Right kidney (tissue), 1 donor: Measurements from ENCODE around the gene ATP1A2.
"Not testable (repeated sequence)": the region's sequence is repeated elsewhere in the genome, so short reads cannot be mapped to it uniquely, and the experiment has no call there.

ENCODE experiments used
- DNase-seq: peaks from one replicate; pipeline ENCODE4 v3.0.0-alpha.2; 2016

Gene ATP1A2

GRCh38 chr1:160101037-160101716, 14.4 kb upstream of the ATP1A2 start:
- DNase-seq, result peak; percentile 80

DNA sequence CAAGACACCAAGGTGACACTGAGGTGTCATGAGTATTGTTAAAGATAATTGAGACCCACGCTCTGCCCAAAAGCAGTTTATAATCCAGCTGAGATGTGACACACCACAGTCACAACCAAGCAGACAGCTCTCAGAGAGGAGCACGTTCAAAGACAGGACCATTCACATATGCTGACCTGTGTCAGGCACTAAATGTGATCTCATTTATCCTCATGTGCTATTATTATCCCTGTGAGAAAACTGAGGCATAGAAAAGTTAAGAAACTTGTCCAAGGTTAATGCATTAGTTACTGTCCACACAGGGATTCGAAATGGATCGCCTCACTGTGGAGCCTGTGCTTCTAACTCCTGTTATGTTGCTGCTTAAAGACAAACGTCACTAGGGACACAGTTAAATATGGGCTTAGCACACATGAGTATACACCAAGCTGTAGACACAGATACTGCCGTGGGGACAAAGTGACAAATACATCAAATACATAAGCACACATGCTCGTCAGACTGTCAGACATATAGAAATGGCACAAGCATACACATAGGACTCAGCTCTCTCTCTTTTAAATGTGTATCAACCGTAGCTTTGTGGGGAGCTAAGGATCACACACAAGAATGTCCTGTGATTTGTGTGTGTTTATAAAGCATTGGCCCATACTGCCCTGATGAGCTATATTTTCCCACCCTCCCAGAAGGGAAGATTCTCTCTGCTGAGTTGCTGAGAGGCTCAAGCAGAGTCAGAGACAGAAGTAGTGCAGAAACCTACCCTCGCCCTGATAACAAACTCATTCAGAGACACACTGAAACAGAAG, 13.6 kb upstream of the ATP1A2 start:
- no peak for DNase-seq

DNA sequence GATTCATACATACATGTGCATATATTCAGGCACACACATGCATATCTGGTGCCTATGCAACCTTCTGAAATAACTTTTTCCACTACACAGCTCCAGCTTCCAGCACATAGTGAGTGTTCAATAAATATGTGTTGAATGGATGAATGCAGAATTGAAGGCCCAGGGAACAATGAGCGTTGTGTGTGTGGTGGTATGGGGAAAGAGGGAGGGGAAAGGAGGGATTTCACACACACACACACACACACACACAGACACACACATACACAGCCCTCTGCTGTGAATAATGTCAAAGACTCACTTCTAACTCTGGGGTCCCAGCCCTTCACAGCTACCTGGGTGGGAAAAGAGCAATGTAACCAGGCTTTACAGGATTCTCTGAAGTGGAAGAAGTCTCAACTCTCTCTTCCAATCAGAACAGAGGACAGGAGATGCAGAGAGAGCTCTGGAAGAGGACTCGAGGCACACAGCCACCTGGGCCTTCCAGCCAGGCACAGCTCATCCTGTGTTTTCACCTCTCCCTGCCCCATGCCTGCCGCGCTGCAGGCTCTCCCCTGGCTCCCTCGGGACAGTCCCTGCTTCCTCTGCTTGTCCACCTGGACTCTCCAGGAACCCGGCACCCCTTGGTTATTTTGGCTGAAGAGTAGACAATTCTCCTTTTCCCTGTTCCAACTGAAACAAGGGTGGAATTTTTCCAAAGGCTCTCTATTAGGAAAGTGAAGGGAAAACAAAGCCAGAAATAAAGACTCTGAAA, 11.7 kb upstream of the ATP1A2 start:
- DNase-seq, result no peak

- DNase-seq, result no peak
These were observed 11.1 kb upstream of the ATP1A2 start for GRCh38 chr1:160104486-160104885.

- no peak for DNase-seq
These were observed 10.4 kb upstream of the ATP1A2 start for GRCh38 chr1:160105155-160105554.

GRCh38 chr1:160107512-160107911, 8.0 kb upstream of the ATP1A2 start:
- DNase-seq, result no peak

DNA sequence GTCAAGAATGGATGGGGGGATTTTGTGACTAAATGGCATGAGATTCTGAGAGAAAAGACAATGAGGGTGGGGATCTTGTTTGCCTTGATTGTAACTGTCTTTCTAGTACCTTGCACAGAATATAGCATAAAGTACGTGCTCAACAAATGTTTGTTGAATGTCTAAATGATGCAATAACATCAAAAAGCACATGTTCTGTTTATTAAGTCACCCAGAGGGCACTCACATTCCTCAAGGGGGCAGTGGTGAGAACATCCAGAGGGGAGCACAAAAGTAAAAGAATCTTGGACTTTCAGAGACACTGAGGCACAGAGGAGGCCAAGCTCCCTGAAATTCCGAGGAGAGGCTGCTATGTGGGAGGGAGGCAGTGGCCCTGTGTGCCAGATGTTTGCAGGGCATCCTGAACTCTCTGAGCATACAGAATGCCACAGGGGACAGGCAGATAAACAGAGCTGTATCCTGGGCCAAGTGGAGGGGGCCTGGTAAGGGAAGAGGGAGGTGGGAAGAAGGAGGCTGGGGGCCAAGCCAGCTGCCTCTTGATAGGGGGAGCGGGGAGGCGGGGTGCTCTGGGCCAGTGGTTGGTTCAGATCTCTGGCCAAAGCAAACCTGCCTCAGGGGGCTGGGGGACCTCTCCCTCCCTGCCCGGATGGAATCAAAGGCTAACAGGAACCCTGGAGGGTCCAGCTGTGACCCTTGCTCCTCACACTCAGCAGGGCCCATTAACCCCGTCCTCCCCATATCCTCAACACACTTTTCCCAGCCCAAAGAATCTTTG, 6.5 kb upstream of the ATP1A2 start:
- DNase-seq, result no peak

GRCh38 chr1:160109686-160110085, 5.9 kb upstream of the ATP1A2 start:
- no peak for DNase-seq

- DNase-seq, result not testable (repeated sequence)
These were observed 4.1 kb upstream of the ATP1A2 start for GRCh38 chr1:160111462-160111861.

DNA sequence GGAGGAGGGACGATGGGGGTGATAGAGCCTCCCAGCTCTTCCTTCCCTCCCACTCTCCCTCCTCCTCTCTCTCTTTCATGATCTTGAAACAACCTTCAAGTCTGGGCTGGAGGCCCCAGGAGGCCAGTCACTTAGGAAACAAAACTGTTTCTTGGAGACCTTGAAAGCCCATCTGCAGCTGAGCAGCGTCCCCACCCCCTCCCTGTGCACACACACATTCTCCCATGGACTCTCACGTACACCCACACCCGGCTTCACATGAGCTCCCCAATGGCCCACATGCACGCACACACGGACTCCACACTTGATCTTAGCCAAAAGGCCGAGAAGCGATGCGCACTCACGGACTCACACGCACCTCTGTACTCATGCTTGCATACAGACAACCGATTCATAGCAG, 3.2 kb upstream of the ATP1A2 start:
- DNase-seq, result no peak

DNA sequence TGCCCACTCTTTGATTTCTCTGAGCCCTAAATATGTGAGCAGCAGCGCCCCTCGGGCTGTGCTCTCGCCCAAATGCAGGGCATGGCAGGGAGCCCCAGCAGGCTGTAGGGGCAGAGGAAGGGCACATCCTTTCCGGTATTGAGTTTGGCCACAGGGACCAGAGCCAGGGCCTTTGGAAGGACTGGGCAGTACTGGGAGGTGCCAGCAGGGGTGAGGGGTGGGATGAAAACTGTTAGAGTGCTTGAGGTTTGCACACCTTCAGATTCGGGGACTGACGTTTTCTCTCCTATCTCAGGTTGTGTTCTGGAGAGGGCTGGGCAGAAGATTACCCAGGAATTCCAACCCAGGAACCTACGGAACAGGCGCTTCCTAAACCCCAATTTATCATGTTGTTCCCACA, 2.2 kb upstream of the ATP1A2 start:
- DNase-seq, result no peak

DNA sequence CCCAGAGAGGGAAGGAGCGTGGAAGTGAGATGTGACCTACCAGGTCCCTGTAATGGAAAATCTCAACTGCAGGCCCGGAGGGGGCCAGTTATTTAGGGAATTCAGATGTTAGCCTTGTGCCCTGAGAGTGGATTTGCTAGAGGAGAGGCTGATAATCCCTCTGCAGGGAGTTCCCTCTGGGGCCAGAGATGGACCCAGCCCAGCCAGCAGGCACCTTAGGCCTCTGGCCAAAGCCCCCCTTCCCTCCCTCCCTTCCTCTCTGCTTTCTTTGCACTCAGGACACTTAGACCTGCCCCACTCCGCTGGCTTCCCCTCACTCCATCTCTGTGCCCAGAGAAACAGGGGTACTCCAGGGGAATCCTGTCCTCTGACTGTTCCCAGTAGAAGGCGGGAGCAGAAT, 1.5 kb upstream of the ATP1A2 start:
- DNase-seq, result no peak

DNA sequence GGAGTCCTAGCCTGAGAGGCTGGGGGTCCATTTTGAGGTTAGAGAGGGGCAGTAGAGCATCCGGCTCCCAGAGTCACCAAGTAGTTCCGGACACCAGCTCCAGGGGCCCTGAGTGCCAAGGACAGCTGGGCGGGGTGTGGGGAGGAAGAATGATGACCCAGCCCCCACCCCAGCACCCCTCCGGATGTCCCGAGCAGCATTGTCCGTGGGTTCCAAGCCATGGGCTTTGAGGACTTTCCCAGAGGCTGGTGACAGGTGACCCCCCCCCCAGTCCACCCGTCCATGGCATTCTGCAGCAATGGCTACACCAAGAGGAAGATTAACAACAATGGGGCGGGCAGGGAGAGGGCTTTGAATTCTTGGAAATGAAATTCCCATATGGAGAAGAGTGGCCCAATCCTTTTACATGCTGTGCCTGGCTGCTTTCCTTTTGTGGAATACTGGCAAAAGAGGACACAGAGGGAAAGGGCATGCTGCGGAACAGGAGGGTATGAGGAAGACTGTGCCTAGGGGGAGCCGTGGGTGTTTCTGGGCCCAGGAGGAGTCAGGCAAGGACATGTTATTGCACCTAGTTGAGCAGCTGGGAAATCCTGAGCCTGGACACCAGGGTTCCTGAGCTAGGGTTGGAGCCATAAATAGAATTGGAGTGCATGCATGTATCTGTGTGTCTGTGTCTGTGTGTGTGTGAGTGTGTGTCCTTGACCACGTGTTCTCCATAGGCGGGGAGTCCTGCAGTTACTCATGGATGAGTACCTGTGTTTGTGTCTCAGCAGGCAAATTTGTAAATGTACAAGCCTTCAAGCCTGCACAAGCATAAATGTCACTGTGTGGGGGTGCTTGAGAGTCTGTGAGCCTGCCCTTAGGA, 956 bp downstream of the ATP1A2 start:
- no peak for DNase-seq

- no peak for DNase-seq
These were observed 1.7 kb downstream of the ATP1A2 start for GRCh38 chr1:160117300-160117699.

DNA sequence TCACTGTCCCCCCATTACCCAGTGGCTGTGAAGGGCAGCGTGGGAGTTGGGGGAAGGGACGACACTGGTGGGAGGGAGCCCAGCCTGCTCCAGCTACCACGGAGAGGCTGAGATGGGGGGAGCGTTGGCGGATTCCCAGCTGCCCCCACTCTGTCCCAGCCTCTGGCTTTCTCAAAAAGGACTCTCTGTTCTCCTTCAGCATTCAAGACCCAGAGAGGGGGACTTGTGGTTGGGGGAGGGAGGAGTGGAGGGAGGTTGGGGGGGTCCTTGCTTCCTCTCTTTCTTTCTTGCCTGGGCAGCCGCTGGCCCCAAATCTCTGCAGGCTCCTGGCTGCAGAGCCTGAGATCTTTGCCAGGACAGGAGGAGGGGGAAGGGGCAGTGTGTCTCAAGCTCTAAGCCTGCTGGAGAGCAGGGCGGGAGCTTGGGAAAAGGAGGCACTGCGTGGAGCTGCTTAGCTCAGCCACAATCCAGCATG, 2.2 kb downstream of the ATP1A2 start:
- DNase-seq, result no peak

DNA sequence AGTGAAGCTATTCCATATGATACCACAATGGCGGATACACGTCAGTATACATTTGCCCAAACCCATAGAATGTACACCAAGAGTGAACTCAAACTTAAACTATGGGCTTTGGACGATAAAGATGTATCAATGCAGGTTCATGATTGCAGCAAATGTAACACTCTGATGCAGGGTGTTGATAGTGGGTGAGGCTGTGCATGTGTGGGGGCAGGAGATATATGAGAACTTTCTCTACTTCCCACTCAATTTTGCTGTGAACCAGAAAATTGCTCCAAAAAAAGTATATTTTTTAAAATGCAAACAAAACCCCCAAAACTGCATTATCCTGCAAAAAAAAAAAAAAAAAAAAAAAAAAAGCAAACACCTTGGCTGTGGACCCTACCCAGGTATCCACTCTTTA, 3.4 kb downstream of the ATP1A2 start:
- DNase-seq, result no peak

GRCh38 chr1:160120797-160121196, 5.2 kb downstream of the ATP1A2 start:
- DNase-seq, result no peak

DNA sequence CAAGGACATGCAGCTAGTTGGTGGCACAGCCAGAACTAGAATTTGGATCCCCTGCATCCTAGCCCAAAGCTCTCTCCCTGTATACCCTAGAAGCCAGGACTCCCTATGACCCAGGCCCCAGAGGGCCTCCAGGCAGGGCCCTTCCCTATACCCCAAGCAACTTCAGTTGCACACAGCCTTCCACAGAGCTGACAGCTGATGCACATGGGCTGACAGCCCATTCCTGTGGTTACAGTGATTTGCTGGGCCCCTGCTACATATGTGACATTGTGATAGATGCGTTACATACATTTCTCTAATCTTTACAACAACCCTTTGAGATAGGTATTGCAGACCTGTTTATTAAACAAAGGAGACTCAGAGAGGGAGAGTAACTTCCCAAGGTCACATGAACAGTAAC, 5.8 kb downstream of the ATP1A2 start:
- DNase-seq, result no peak

GRCh38 chr1:160122978-160123495, 7.5 kb downstream of the ATP1A2 start:
- no peak for DNase-seq

DNA sequence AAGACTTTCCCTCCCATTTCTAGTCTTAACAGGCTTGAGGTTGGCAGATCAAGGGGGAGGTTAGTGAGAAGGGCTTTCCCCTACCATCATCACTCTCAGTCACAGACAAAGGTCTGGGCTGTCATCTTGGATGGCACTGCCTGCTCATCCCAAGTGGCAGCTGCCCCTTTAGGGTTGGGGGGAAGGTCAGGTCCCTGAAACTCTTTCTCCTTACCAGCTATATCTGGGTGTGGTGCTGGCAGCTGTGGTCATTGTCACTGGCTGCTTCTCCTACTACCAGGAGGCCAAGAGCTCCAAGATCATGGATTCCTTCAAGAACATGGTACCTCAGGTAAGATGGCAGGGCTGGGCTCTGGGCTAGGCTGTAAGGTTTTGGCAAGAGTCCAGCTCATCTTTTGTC, 8.2 kb downstream of the ATP1A2 start:
- no peak for DNase-seq
